SK-N-MC (cell line): ENCODE data around the gene CDH11.

Experiments used
- EZH2 ChIP-seq: fragments of 200-600 bp; sonication (generic); IDR thresholded peaks from one replicate; pipeline ENCODE4 v1.6.1; 2017; ENCODE audit warnings: antibody characterized with exemption
- FOXP2 ChIP-seq: optimal IDR thresholded peaks from 2 replicates; pipeline ENCODE3; 2011; ENCODE audit warnings: mild to moderate bottlenecking, moderate library complexity; ENCODE audit not compliant: insufficient read depth; ENCODE audit errors: extremely low read length, control extremely low read depth

DNA sequence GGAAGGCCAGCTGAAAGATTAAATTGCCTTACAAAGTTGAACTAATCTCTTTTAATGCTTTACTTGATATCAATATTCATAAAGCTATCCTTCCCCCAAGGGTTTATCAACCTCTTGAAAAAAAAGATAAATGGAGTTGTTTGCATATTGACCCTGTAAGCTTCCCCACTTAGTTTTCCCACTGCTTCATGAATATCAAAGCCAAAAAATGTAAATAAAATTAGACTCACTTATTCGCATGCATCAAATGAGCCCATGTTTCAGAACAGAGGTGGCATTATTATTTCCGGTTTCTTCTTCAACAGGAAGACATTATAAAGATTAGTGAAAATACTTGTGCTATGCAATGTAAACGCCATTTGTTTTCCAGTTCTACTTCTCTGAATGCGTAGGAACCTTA, 150.7 kb downstream of the CDH11 start:
- TF ChIP-seq EZH2 (no peak), FOXP2 (no peak)
